Measurements from ENCODE around the gene BCL2.
A peak's percentile ranks its signal among the peaks of the same experiment; 100 is the strongest.

BCL2 gene

GRCh38 chr18:63301434-63301833 is 18.1 kb downstream of the BCL2 start:
- H3K9me3 ChIP-seq, result peaks cover 7% of the 10 kb centered on the region; the same call in 1 of the 2 replicates
- no peak overlapping the region for H3K4me2 ChIP-seq
- H3K4me1 ChIP-seq, result peaks cover 53% of the 10 kb centered on the region
- no peak overlapping the region for H3K27ac ChIP-seq
- peaks cover 86% of the 10 kb centered on the region for H3K36me3 ChIP-seq
- no peak overlapping the region for H3K4me3 ChIP-seq
- no peak overlapping the region for H3K9ac ChIP-seq
- peaks cover 100% of the 10 kb centered on the region for H4K20me1 ChIP-seq
- H3K27me3 ChIP-seq, result no peaks in the 10 kb centered on the region
- TF ChIP-seq Cebpa-rat (IDR thresholded peaks at IDR 0.05), result no peak

- H4K20me1 ChIP-seq, result peaks cover 100% of the 10 kb centered on the region
- no peak overlapping the region for H3K4me2 ChIP-seq
- H3K9me3 ChIP-seq, result peaks cover 7% of the 10 kb centered on the region; the same call in 1 of the 2 replicates
- peaks cover 86% of the 10 kb centered on the region for H3K36me3 ChIP-seq
- TF ChIP-seq Cebpa-rat (IDR thresholded peaks at IDR 0.05), result no peak
- no peak overlapping the region for H3K4me3 ChIP-seq
- peaks cover 41% of the 10 kb centered on the region for H3K4me1 ChIP-seq
- no peaks in the 10 kb centered on the region for H3K27me3 ChIP-seq
- no peak overlapping the region for H3K27ac ChIP-seq
- H3K9ac ChIP-seq, result no peak overlapping the region
Observed at GRCh38 chr18:63299837-63300745, 19.5 kb downstream of the BCL2 start.

- Histone ChIP-seq H3K36me3 (peaks cover 94% of the 10 kb centered on the region), H3K9ac (no peak overlapping the region), H3K4me2 (no peak overlapping the region), H3K4me1 (peaks cover 31% of the 10 kb centered on the region), H3K9me3 (peaks cover 7% of the 10 kb centered on the region; the same call in 1 of the 2 replicates), H3K27me3 (no peaks in the 10 kb centered on the region), H3K27ac (no peak overlapping the region), H3K4me3 (no peak overlapping the region), H4K20me1 (peaks cover 99% of the 10 kb centered on the region)
- no peak for TF ChIP-seq Cebpa-rat (IDR thresholded peaks at IDR 0.05)
Observed at GRCh38 chr18:63298400-63299365, 20.9 kb downstream of the BCL2 start.

GRCh38 chr18:63297687-63298399 is 21.7 kb downstream of the BCL2 start:
- Histone ChIP-seq H3K27me3 (no peaks in the 10 kb centered on the region), H3K27ac (no peak overlapping the region), H3K4me1 (peaks cover 31% of the 10 kb centered on the region), H3K4me2 (no peak overlapping the region), H4K20me1 (peaks cover 99% of the 10 kb centered on the region), H3K4me3 (no peak overlapping the region), H3K36me3 (peaks cover 99% of the 10 kb centered on the region), H3K9me3 (peaks cover 11% of the 10 kb centered on the region; the same call in 1 of the 2 replicates), H3K9ac (no peak overlapping the region)
- no peak for TF ChIP-seq Cebpa-rat (IDR thresholded peaks at IDR 0.05)

GRCh38 chr18:63293935-63294334 is 25.6 kb downstream of the BCL2 start:
- Histone ChIP-seq H3K36me3 (peaks cover 99% of the 10 kb centered on the region), H4K20me1 (peaks cover 99% of the 10 kb centered on the region), H3K4me2 (no peak overlapping the region), H3K27me3 (no peaks in the 10 kb centered on the region), H3K9ac (no peak overlapping the region), H3K9me3 (peaks cover 11% of the 10 kb centered on the region; the same call in 1 of the 2 replicates), H3K4me3 (no peak overlapping the region), H3K4me1 (peaks cover 43% of the 10 kb centered on the region), H3K27ac (no peak overlapping the region)
- no peak for TF ChIP-seq Cebpa-rat (IDR thresholded peaks at IDR 0.05)

- Histone ChIP-seq H3K4me1 (peaks cover 52% of the 10 kb centered on the region), H3K4me3 (no peak overlapping the region), H3K27me3 (no peaks in the 10 kb centered on the region), H4K20me1 (peaks cover 99% of the 10 kb centered on the region), H3K27ac (no peak overlapping the region), H3K9me3 (0 out of 2 replicates have a peak, but pooled peaks cover 10% of the 10 kb centered on the region), H3K4me2 (peak overlapping the region; percentile 29), H3K36me3 (peaks cover 99% of the 10 kb centered on the region), H3K9ac (no peak overlapping the region)
- TF ChIP-seq Cebpa-rat (IDR thresholded peaks at IDR 0.05), result no peak
Observed at GRCh38 chr18:63292831-63293683, 26.5 kb downstream of the BCL2 start.

- 0 out of 2 replicates have a peak, but pooled peaks cover 10% of the 10 kb centered on the region for H3K9me3 ChIP-seq
- no peak overlapping the region for H3K4me3 ChIP-seq
- no peaks in the 10 kb centered on the region for H3K27me3 ChIP-seq
- no peak overlapping the region for H3K9ac ChIP-seq
- H3K36me3 ChIP-seq, result peaks cover 100% of the 10 kb centered on the region
- H3K4me1 ChIP-seq, result peaks cover 67% of the 10 kb centered on the region
- peak overlapping the region; percentile 32; the same call in 1 of the 2 replicates for H3K4me2 ChIP-seq
- H3K27ac ChIP-seq, result no peak overlapping the region
- no peak for TF ChIP-seq Cebpa-rat (IDR thresholded peaks at IDR 0.05)
- peaks cover 99% of the 10 kb centered on the region for H4K20me1 ChIP-seq
Observed at GRCh38 chr18:63291278-63291677, 28.3 kb downstream of the BCL2 start.

- TF ChIP-seq Cebpa-rat (IDR thresholded peaks at IDR 0.05), result no peak
- Histone ChIP-seq H3K4me1 (peaks cover 67% of the 10 kb centered on the region), H3K27ac (no peak overlapping the region), H3K36me3 (peaks cover 100% of the 10 kb centered on the region), H4K20me1 (peaks cover 99% of the 10 kb centered on the region), H3K9me3 (0 out of 2 replicates have a peak, but pooled peaks cover 10% of the 10 kb centered on the region), H3K4me3 (no peak overlapping the region), H3K4me2 (0 out of 2 replicates have a peak overlapping the region, but pooled peaks have one; percentile 32), H3K27me3 (no peaks in the 10 kb centered on the region), H3K9ac (no peak overlapping the region)
Observed at GRCh38 chr18:63290821-63291200, 28.8 kb downstream of the BCL2 start.
